ENCODE data around the gene CD99. TPM values are rescaled to one million over a fixed set of nuclear protein-coding genes. Genes with fewer than 3 reads are reported as not detected.

CD99 gene
- total and polyA plus RNA-seq, 2 donors (not counting 3 experiments of a cell fraction or from before 2014, with no cell fraction given), result 364 to 654 TPM

Other genes with a start within 250 kb of the CD99 start
- gene DHRSX, start 190.3 kb upstream of the CD99 start, total RNA-seq, result 27.1 and 29.3 TPM in 2 replicates
- 37.7 and 46.3 TPM in 2 replicates for gene DHRSX, start 190.3 kb upstream of the CD99 start, polyA plus RNA-seq
- 43.7 and 46.5 TPM in 2 replicates for gene ZBED1, start 190.3 kb upstream of the CD99 start, total RNA-seq
- gene ZBED1, start 190.3 kb upstream of the CD99 start, polyA plus RNA-seq, result 24.6 and 26.6 TPM in 2 replicates
- 0.44 TPM in 1 of 2 replicates, not detected in the other for gene XG, start 60.7 kb downstream of the CD99 start, total RNA-seq
- gene XG, start 60.7 kb downstream of the CD99 start, polyA plus RNA-seq, result 0.10 TPM in 1 of 2 replicates, not detected in the other
- 0.22 TPM in 1 of 2 replicates, not detected in the other for gene GYG2, start 137.6 kb downstream of the CD99 start, total RNA-seq
- gene GYG2, start 137.6 kb downstream of the CD99 start, polyA plus RNA-seq, result 0.05 and 0.12 TPM in 2 replicates
- 16.4 and 18.6 TPM in 2 replicates for gene ARSD, start 238.0 kb downstream of the CD99 start, total RNA-seq
- 15.5 and 17.3 TPM in 2 replicates for gene ARSD, start 238.0 kb downstream of the CD99 start, polyA plus RNA-seq

Data from endothelial cell of umbilical vein (primary cell).